Measurements from ENCODE around the gene NSUN2.
"Not testable (repeated sequence)": the region's sequence is repeated elsewhere in the genome, so short reads cannot be mapped to it uniquely, and the experiment has no call there.

The NSUN2 gene

DNA sequence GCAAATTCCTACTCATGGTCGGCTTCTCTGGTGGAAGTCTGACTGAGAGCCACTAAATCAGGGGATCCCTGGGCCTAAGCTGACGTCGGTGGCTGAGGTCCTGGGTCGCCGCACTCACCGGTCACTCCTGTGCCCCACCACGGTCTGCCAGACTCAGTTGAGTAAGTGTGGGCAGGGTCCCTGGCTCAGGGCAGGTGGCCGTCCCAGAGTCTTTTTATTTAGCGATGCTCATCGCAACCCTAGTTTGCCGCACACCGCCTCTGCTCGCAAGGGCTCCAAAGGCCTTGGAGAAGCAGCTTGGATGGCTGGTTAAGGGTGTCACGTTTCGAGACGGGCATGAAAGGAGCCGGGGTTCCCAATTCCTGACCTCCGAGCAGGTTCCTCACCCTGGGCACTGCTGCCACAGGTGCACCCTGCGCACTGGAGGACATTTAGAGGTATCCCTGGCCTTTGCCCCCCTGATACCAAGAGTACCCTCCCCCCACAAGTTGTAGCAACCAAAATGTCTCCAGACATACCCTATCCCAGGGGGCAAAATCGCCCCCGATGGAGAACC lies 59.9 kb downstream of the NSUN2 start:
- in situ Hi-C loops (cut with MboI; ENCODE audit: low sequenced_read_pairs, unreplicated experiment) = no loop called here
- TF ChIP-seq CTCF (IDR thresholded peaks at IDR 0.05; ENCODE audit: borderline replicate concordance, control extremely low read depth, extremely low read depth, insufficient read depth, missing control alignments) = no peak
- DNase-seq (ENCODE audit: low spot score) = no peak

- in situ Hi-C loops (cut with MboI; ENCODE audit: low sequenced_read_pairs, unreplicated experiment) = no loop called here
- DNase-seq (ENCODE audit: low spot score) = no peak
- TF ChIP-seq CTCF (IDR thresholded peaks at IDR 0.05; ENCODE audit: borderline replicate concordance, control extremely low read depth, extremely low read depth, insufficient read depth, missing control alignments) = no peak
Observed at GRCh38 chr5:6572086-6572824, 60.6 kb downstream of the NSUN2 start.

DNA sequence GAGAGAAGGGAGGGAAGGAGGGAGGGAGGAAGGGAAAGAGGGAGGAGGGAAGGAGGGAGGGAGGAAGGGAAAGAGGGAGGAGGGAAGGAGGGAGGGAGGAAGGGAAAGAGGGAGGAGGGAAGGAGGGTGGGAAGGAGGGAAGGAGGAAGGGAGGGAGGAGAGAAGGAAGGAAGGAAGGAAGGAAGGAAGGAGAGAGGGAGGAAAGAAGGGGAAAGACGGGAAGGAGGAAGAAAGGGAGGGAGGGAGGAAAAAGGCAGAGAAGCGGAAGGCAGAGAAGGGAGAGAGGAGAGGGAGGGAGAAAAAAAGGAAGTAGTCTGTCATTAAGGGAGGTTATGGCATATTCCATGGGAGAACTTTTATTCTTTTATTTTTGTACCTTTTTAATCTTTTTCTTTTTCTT lies 61.2 kb downstream of the NSUN2 start:
- DNase-seq (ENCODE audit: low spot score); in situ Hi-C loops (cut with MboI; ENCODE audit: low sequenced_read_pairs, unreplicated experiment): not testable (repeated sequence)

DNA sequence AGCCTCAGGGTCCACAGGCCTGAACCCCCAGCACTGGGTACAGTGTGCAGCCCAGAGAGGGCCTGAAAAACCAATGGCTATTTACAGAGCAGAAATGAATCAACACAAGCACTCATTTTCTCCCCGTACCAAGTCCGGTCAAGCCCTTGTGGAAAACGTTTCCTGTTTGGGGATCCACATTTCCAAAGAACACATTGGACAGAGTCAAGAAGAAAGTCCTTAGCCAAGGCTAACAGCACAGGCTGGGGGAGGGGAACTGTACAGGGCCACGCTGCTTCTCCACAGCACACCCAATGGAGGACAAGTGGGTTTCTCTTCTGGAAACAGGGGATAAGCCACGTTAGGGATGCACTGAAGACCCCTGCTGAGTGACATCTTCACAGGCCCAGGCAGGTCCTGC lies 62.3 kb downstream of the NSUN2 start:
- no peak for TF ChIP-seq CTCF (IDR thresholded peaks at IDR 0.05; ENCODE audit: borderline replicate concordance, control extremely low read depth, extremely low read depth, insufficient read depth, missing control alignments)
- DNase-seq (ENCODE audit: low spot score) = no peak
- in situ Hi-C loops (cut with MboI; ENCODE audit: low sequenced_read_pairs, unreplicated experiment) = no loop called here

DNA sequence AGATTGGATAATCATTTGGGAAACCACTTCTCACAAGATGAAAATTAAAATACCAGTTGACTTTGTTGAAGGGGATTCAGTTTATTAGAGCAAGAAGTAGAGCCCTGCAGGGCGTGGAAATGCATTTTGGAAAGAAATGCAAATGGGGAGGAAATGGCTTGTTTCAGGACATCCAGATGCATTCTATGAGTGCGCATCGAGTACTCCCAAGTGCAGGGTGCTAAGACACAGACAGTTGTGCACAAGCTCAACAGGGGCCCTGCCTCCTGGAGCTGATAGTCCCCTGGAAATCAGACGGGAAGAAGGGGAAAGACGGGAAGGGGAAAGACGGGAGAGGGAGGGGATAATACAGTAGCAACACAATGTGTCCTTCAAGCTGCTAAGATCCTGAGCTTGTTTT lies 64.0 kb downstream of the NSUN2 start:
- in situ Hi-C loops (cut with MboI; ENCODE audit: low sequenced_read_pairs, unreplicated experiment) = no loop called here
- DNase-seq (ENCODE audit: low spot score) = no peak
- no peak for TF ChIP-seq CTCF (IDR thresholded peaks at IDR 0.05; ENCODE audit: borderline replicate concordance, control extremely low read depth, extremely low read depth, insufficient read depth, missing control alignments)

DNA sequence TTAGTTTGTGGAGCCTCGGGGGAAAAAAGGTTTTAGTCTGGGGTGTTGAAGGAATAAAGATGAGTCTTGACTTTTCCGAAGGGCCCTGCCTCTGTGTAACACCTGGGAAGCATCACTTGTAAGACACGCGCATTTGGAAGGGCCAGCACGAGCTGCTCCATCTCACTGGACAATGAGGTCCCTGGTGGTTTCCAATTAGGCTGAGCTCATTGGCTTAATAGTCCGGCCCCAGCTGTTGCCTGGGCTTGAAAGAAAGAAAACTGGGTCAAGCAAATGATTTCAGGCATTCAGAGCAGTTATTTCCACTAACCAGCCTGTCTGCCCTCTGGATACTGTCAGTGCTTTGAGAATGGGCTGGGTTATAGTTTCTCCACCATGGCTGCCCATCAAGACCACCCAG lies 64.5 kb downstream of the NSUN2 start:
- no peak for DNase-seq (ENCODE audit: low spot score)
- in situ Hi-C loops (cut with MboI; ENCODE audit: low sequenced_read_pairs, unreplicated experiment) = no loop called here
- no peak for TF ChIP-seq CTCF (IDR thresholded peaks at IDR 0.05; ENCODE audit: borderline replicate concordance, control extremely low read depth, extremely low read depth, insufficient read depth, missing control alignments)

GRCh38 chr5:6567835-6568234 lies 65.0 kb downstream of the NSUN2 start:
- TF ChIP-seq CTCF (IDR thresholded peaks at IDR 0.05; ENCODE audit: borderline replicate concordance, control extremely low read depth, extremely low read depth, insufficient read depth, missing control alignments) = no peak
- no peak for DNase-seq (ENCODE audit: low spot score)
- in situ Hi-C loops (cut with MboI; ENCODE audit: low sequenced_read_pairs, unreplicated experiment) = no loop called here

Measured in GM13976 (cell line).